GM10248 (cell line): ENCODE results near the gene CDCA4.

Source experiments
- CTCF ChIA-PET: fragments of 300-600 bp; sonication (Branson Sonifier 250); formaldehyde crosslinking; extraction: SDS; loops from one replicate; lab custom pipeline; 2021; ENCODE audit warnings: antibody characterized with exemption; lab: Yijun Ruan, JAX
- POLR2A ChIA-PET: fragments of 350-650 bp; sonication (Branson Sonifier 250); formaldehyde crosslinking; extraction: SDS; loops from one replicate; lab custom pipeline; 2020; ENCODE audit warnings: antibody characterized with exemption; lab: Yijun Ruan, JAX
- DNase-seq: peaks from one replicate; pipeline ENCODE4 v3.0.0; 2012; ENCODE audit errors: extremely low spot score
- CTCF ChIP-seq: IDR thresholded peaks from 2 replicates; pipeline ENCODE4 v1.5.1; 2012; ENCODE audit warnings: mild to moderate bottlenecking, low read depth; ENCODE audit errors: extremely low read depth, missing control alignments, control extremely low read depth

Gene CDCA4

GRCh38 chr14:105059035-105059924 is 38.4 kb upstream of the CDCA4 start:
- TF ChIP-seq CTCF, result peak; percentile 24

GRCh38 chr14:105058521-105059034 is 37.7 kb upstream of the CDCA4 start:
- TF ChIP-seq CTCF, result no peak
- ChIA-PET POLR2A (interaction anchor here (0.7 kb wide), 1 partner anchor 7 kb away, joined by 3 read pairs; no protein-coding TSS in a partner anchor), CTCF (interaction anchor here (0.9 to 14.7 kb wide), 6 partner anchors 8 to 306 kb away, joined by 3 to 148 read pairs (median 5); partner anchors contain the start of gene SIVA1)
- DNase-seq, result no peak

More at GRCh38 chr14:105059035-105059924, 38.4 kb upstream of the CDCA4 start:
- CTCF ChIA-PET, result interaction anchor here (1.4 to 14.7 kb wide), 3 partner anchors 8 to 29 kb away, joined by 6 to 148 read pairs (median 140); no protein-coding TSS in a partner anchor
- POLR2A ChIA-PET, result no interaction called here
- no peak for DNase-seq

- TF ChIP-seq CTCF, result no peak
- CTCF ChIA-PET, result interaction anchor here (13.0 to 14.7 kb wide), 2 partner anchors 12 to 32 kb away, joined by 140 to 148 read pairs; no protein-coding TSS in a partner anchor
- POLR2A ChIA-PET, result no interaction called here
- DNase-seq, result no peak
Measured at GRCh38 chr14:105056303-105056831, 35.5 kb upstream of the CDCA4 start.

- no peak for DNase-seq
- POLR2A ChIA-PET, result no interaction called here
- CTCF ChIA-PET, result interaction anchor here (13.0 to 14.7 kb wide), 2 partner anchors 11 to 32 kb away, joined by 140 to 148 read pairs; no protein-coding TSS in a partner anchor
- TF ChIP-seq CTCF, result no peak
Measured at GRCh38 chr14:105055736-105056302, 34.9 kb upstream of the CDCA4 start.

- CTCF ChIA-PET, result interaction anchor here (13.0 to 14.7 kb wide), 2 partner anchors 11 to 33 kb away, joined by 140 to 148 read pairs; no protein-coding TSS in a partner anchor
Measured at GRCh38 chr14:105055334-105055733, 34.5 kb upstream of the CDCA4 start.

More at GRCh38 chr14:105055334-105055733, 34.5 kb upstream of the CDCA4 start:
- POLR2A ChIA-PET, result no interaction called here
- no peak for DNase-seq
- no peak for TF ChIP-seq CTCF
